GM19372 (cell line): ENCODE results near the gene MAP3K7CL.
"Not testable (repeated sequence)": the region's sequence is repeated elsewhere in the genome, so short reads cannot be mapped to it uniquely, and the experiment has no call there.

Source experiments
- ATAC-seq: cut with Tn5 transposase; IDR thresholded peaks from one replicate; pipeline ENCODE4 v1.9.1; 2021; ENCODE audit warnings: mild to moderate bottlenecking, low read depth, moderate library complexity; ENCODE audit not compliant: unreplicated experiment

Gene MAP3K7CL

DNA sequence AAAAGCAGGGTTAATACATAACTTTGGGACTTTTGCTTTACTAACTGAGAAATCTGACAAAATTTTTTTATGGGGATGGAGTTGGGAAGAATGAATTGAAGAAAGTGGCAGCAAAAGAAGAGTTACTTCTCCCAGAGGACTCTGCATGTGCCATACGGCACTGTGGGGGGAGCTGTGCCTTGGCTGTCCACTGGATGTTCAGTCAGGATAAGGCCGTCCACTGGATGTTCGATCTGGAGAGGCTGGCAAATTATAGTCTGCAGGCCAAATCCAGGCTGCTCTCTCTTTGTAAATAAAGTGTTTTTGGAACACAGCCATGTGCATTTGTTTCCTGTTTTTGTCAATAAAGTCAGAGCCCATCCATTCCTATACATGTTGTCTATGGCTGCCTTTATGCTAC lies 4.5 kb upstream of the MAP3K7CL start:
- ATAC-seq, result no peak

DNA sequence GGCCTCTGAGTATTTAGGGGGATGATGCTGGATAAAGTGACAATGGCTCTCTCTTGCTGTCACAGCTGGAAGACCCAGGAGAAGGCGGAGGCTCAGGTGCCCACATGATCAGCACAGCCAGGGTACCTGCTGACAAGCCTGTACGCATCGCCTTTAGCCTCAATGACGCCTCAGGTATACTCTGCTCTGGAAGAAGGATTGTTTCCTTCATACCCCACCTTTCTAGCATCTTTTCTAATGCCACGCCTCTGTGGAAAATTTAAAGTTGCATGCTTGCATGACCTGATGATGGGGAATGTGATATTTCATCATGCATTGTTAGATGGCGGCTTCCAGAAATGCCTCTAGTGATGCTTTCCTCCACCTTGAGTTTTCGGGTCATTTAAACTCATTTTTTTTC lies 2.8 kb downstream of the MAP3K7CL start:
- ATAC-seq, result no peak

DNA sequence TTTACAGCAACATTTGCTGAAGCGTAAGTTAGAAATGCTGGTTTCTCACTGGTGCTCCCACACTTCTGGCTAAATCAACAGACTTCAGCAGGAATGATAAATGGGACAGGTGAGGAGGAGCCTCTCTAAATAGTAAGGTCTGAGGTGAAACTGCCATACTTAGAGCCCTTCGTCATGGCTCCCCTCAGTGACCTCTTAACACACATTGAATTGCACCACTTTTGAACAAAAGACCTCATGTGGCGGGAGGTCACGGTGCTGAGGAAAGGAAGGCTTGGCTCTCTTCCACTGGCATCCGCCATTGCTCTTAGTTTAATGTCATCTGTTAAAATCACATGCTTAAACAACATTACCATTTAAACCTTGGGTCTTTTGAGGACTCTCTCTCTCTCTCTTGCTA lies 3.4 kb downstream of the MAP3K7CL start:
- no peak for ATAC-seq

DNA sequence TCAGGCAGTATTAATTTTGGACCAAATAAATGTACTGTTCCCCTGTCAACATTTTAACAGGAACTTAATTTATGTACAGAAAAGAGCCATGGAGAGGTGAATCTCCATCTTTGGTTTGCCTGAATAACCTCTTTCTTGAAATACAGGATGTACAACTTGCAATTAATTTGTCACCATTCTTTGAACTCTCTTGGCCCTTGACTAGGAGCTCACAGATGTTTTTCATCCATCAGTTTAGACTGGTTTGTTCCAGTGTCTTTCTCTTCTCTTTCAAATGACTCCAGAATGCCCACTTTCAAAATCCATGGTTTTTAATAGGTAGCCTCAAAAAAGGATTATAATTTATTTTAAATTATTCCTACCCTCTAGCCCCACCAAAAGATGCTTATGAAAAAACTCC lies 5.0 kb downstream of the MAP3K7CL start:
- ATAC-seq, result no peak

DNA sequence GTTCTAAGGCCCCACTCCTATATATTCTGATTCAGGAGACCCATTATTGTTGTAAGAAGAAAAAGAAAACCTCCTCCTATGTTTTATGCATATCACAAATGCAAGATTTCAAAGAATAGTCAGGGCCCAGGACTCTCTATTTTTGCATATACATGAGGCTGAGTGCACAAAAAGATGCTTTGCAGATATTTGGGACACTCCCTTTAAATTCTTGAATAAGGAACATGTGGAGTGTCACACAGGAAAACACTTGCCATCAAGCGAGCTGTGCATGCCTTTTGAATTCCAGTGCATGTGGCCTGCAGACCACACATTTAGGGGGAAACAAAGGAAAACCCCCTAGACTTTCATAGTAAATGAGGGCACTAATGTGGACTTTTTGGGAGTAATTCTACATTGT lies 5.6 kb downstream of the MAP3K7CL start:
- no peak for ATAC-seq

DNA sequence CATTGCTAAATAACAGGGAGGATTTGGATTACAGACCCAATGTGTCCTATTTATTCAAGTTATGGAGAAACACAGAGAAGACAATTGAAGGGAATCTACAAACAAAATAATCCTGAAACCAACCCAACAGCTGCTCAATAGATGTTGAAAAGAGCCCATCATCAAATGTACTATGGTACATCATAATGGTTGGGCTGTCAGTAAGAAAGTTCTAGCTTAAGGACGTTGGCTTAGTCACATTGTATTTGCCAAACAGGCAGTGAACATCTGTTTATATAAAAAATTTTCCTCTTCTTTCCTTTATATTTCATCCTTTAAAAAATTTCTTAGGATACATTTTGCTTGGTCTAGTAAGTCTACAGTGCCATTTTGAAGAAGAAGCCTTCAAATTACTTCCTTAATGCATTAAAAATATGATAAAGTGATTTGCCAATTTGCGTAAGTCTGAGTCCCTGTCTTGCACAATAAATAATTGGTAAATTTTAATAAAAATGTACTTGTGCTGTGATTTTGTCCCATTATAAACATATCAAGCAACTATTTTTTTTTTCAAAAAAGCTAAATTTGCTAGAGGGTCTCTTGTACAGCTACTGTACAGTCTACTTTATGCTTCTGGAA lies 14.4 kb downstream of the MAP3K7CL start:
- ATAC-seq, result no peak

- ATAC-seq, result no peak
Measured at GRCh38 chr21:29145354-29145782, 14.9 kb downstream of the MAP3K7CL start.

DNA sequence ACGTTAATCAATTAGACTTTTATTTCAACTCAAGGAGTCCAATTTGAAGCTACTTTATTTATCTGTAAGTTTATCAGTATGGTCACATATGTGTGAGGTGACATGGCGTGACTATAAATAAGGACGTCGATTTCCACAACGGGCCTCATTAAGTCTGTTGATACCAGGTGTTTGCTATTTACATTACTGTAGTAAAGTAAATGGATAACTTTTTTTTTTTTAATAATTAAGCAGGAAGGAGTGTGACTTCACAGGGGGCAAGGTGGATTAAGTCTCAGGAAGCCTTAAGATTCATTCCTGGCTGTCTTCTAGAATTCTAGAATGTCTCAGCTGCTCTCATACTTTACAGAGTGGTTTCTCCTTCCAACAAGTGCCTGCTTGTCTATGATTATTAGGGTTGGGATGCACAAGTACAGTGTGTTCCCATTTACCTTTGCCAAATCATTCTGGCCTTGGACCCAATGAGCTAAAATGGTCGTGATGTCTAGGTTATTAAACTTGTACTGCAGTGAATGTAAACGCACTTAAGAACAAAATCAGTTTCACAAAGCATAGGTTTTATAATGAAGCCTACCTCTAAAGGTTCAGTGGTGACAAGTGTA lies 15.5 kb downstream of the MAP3K7CL start:
- no peak for ATAC-seq

DNA sequence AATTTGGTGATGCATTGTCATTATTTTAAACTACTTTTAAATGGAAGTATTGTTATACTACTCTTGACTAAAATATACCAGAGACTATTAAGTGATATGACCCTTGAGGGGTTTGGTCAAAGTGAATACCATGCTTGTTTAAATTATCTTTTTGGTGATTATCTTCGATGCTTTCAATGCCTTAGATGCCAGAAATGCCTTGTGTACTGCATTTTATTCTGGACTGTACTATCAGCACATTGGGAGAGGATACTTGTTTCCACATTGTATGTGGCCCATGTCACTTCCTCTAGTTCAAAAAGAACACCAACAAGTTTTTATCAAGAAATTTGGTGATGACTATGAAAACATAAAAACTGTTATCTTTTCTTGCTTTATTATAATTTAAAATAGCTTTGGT lies 16.3 kb downstream of the MAP3K7CL start:
- ATAC-seq, result no peak

- no peak for ATAC-seq
Measured at GRCh38 chr21:29148530-29148929, 18.1 kb downstream of the MAP3K7CL start.

DNA sequence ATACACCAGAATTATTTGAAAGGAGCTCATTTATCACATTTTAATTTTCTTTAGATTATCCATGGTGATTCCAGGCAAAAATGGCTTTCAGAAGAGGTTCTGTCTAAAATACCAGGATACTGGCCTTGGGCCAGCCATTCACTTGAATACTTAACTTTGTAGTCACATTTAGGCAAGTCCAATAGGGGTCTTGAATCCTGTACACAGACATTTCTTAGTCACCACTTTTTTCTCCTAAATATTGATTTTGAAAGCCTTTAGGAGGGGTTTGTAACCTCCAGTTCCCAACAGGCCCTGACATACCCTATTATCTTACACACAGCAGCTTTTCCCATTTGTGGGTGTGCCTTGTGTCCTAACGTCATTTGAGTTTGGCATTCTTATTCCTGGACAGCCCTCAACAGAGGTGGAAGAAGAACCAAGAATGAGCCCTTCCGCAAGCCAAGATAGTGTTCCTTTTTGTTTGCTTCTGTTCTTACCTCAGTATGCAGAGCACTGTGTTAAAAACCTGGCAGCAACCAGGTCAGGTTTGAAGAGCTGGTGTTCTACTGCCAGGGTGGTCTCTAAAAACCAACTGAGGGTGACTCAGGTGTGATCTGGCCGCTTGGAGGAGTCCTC lies 19.5 kb downstream of the MAP3K7CL start:
- no peak for ATAC-seq

- no peak for ATAC-seq
Measured at GRCh38 chr21:29151931-29152330, 21.5 kb downstream of the MAP3K7CL start.

DNA sequence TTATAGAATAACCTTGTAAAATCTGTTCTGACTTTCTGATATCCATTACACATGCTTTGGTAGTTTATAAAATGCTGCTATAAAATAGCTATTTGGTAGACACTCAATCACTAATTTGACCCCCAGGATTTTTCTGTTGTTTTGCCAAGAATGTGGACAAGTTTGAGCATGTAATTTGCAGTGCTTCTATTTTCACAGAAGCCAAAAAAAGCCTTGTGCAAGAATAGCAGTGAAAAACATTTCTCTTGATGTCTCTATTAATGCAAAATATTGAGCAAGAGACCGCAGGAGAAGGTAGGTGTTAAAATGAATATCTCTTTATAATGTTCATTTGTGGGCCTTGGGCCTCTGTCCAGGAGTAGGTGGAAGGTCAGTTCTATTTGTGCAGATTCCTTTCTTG lies 22.5 kb downstream of the MAP3K7CL start:
- ATAC-seq, result no peak

DNA sequence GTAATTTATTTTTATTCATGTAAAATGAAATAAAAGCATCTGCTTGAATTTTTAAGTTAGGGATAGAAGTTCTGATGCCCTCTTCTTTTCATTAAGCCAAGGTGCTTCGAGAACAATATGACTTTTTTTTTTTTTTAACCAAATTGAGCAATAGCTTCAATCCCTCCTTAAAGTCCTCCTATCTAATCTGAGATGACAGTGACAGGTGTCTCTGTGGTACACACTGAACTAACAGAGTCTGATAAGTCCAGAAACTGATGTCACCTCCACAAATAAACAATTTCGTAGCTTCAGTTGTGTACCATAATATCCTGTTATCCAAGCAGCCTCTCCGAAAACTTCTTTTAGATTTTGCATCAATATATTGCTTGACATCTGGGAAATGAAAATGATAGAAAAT lies 23.8 kb downstream of the MAP3K7CL start:
- no peak for ATAC-seq

- ATAC-seq, result no peak
Measured at GRCh38 chr21:29155118-29155932, 24.9 kb downstream of the MAP3K7CL start.

- no peak for ATAC-seq
Measured at GRCh38 chr21:29155933-29156260, 25.5 kb downstream of the MAP3K7CL start.

DNA sequence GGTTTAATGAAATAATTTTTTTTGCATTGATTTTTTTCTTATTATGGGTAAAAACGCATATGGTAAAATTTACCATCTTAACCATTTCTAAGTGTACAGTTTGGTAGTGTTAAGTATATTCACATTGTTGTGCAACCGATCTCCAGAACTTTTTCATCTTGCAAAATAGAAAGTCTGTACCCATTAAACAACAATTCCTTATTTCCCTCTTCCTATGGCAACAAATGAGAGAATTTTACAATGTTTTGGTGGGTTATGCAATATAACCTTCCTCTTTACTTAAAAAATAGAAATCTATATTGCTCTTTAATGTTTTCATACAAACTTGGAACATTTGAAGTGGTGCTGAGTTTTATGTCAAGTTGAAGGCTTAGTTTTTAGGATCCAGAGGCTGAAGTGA lies 26.6 kb downstream of the MAP3K7CL start:
- no peak for ATAC-seq

- no peak for ATAC-seq
Measured at GRCh38 chr21:29159842-29160241, 29.4 kb downstream of the MAP3K7CL start.

GRCh38 chr21:29162825-29163224 lies 32.4 kb downstream of the MAP3K7CL start:
- not testable (repeated sequence) for ATAC-seq

DNA sequence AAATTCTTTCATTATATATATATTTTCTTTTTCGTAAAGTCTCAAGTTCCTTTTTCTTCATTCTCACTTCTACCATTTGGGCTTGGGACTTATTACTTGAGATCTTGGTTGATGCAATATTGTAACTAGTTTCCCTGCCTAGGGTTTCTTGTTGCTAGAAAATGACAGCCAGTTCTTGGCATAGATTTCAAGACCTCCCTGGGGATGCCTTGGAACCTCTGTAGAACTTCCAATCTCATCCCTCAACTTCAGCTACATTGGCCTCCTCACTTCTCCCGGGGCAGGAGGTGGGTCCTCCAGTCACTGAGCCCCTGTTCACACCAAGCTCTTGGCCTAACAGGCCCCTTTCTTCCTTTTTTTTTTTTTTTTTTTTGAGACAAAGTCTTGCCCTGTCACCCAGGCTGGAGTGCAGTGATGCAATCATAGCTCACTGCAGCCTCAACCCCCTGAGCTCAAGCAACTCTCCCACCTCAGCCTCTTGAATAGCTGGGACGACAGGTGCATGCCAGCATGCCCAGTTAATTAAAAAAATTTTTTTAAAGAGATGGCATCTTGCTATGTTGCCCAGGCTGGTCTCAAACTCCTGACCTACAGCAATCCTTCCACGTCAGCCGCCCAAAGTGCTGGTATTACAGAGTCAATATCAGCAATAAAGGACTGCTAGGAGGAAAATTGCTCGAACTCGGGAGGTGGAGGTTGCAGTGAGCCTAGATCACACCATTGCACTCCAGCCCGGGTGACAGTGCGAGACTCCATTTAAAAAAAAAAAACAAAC lies 33.1 kb downstream of the MAP3K7CL start:
- ATAC-seq, result no peak
